PC-3 (cell line): ENCODE data around the gene SLC35B4. TPM values are rescaled to one million over a fixed set of nuclear protein-coding genes. Genes with fewer than 3 reads are reported as not detected.

Source experiments
- ATAC-seq: fragments of 200-7000 bp; cut with Tn5 transposase; 2 replicates; pipeline ENCODE4 v1.9.1; 2020; ENCODE audit warnings: mild to moderate bottlenecking, moderate library complexity
- Bru-seq: library from RNA; stranded (reverse); fragments of 400-500 nt; gene quantifications from one replicate; lab custom pipeline; 2021; lab: Mats Ljungman, UMichigan
- BruChase-seq, 2 experiments: library from RNA; stranded (reverse); fragments of 400-500 nt; gene quantifications; one replicate each; lab custom pipeline; 2021; lab: Mats Ljungman, UMichigan
- BruUV-seq: library from RNA; stranded (reverse); fragments of 400-500 nt; replicated peaks from 2 replicates; lab custom pipeline; 2021; lab: Mats Ljungman, UMichigan
- CTCF ChIA-PET: fragments of 300-600 bp; sonication (Branson Sonifier 250); formaldehyde crosslinking; loops from one replicate; lab custom pipeline; 2022; ENCODE audit warnings: antibody characterized with exemption; lab: Charles Lee
- POLR2A ChIA-PET: fragments of 300-600 bp; sonication (Branson Sonifier 250); formaldehyde crosslinking; loops from one replicate; lab custom pipeline; 2022; ENCODE audit warnings: antibody characterized with exemption; ENCODE audit not compliant: unreplicated experiment; lab: Charles Lee
- DNase-seq: peaks from one replicate; pipeline ENCODE4 v3.0.0-alpha.2; 2015
- H2AFZ ChIP-seq: fragments of 300-600 bp; sonication (generic); 2 replicates; pipeline ENCODE4 v1.6.0; 2016; ENCODE audit warnings: antibody characterized with exemption, low read length
- H3F3A ChIP-seq: fragments of 300-600 bp; sonication (generic); one replicate; pipeline ENCODE4 v1.6.0; 2017; ENCODE audit warnings: antibody characterized with exemption, low read length, control low read depth, mild to moderate bottlenecking; ENCODE audit not compliant: unreplicated experiment
- H3K27ac ChIP-seq: fragments of 300-600 bp; sonication (generic); 2 replicates; pipeline ENCODE4 v1.5.1; 2016; ENCODE audit warnings: mild to moderate bottlenecking, low read length
- H3K27me3 ChIP-seq: fragments of 300-600 bp; sonication (generic); 2 replicates; pipeline ENCODE4 v1.6.1; 2016; ENCODE audit warnings: low read length, mixed read lengths
- H3K36me3 ChIP-seq: fragments of 300-600 bp; sonication (generic); 2 replicates; pipeline ENCODE4 v1.6.1; 2016; ENCODE audit warnings: low read depth, mixed run types, low read length, mixed read lengths
- H3K4me1 ChIP-seq: fragments of 300-600 bp; sonication (generic); 2 replicates; pipeline ENCODE4 v1.5.1; 2016; ENCODE audit warnings: low read length; ENCODE audit not compliant: insufficient read depth
- H3K4me2 ChIP-seq: fragments of 300-600 bp; sonication (generic); 2 replicates; pipeline ENCODE4 v1.6.0; 2016; ENCODE audit warnings: low read length
- H3K4me3 ChIP-seq: fragments of 300-600 bp; sonication (generic); 2 replicates; pipeline ENCODE4 v1.5.1; 2016; ENCODE audit warnings: mild to moderate bottlenecking, low read length, mixed read lengths
- H3K79me2 ChIP-seq: fragments of 300-600 bp; sonication (generic); 2 replicates; pipeline ENCODE4 v1.6.1; 2017; ENCODE audit warnings: low read length, mixed read lengths
- H3K9ac ChIP-seq: fragments of 300-600 bp; sonication (generic); 2 replicates; pipeline ENCODE4 v1.6.0; 2016; ENCODE audit warnings: mild to moderate bottlenecking, low read length
- H3K9me2 ChIP-seq: fragments of 300-600 bp; sonication (generic); replicated peaks from 2 replicates; pipeline ENCODE4 v1.6.1; 2016; ENCODE audit warnings: mixed run types, low read length, mixed read lengths
- H3K9me3 ChIP-seq: fragments of 300-600 bp; sonication (generic); 2 replicates; pipeline ENCODE4 v1.6.1; 2016; ENCODE audit warnings: low read length, mixed read lengths
- H4K20me1 ChIP-seq: fragments of 300-600 bp; sonication (generic); 2 replicates; pipeline ENCODE4 v1.6.1; 2016; ENCODE audit warnings: low read length, mixed read lengths
- EZH2 ChIP-seq: fragments of 300-600 bp; sonication (generic); IDR thresholded peaks from one replicate; pipeline ENCODE4 v1.6.1; 2017; ENCODE audit warnings: antibody characterized with exemption, mild to moderate bottlenecking, low read length; ENCODE audit not compliant: unreplicated experiment
- EZH2phosphoT487 ChIP-seq: fragments of 300-600 bp; sonication (generic); IDR thresholded peaks from 2 replicates; pipeline ENCODE4 v1.6.1; 2018; ENCODE audit warnings: mild to moderate bottlenecking, antibody characterized with exemption, low read length, borderline replicate concordance
- intact Hi-C: fragments of 100-400 bp; cut with micrococcal nuclease; formaldehyde crosslinking; loops from 2 replicates; pipeline ENCODE4 v1.9.0; 2023
- long read RNA-seq: library from polyadenylated mRNA; unstranded; transcript quantifications from one replicate; pipeline ENCODE4 v2.0.0, GENCODE V29; 2021; ENCODE audit not compliant: unreplicated experiment
- total RNA-seq: library from RNA; depleted of rRNA; stranded (reverse); fragments of >200 nt; gene quantifications from 2 replicates; pipeline ENCODE4 v1.2.3, GENCODE V29; 2014; rRNA removed
- TF ChIP-seq, protein P1 (sequence below): fragments of 300-600 bp; sonication (generic); conservative IDR thresholded peaks from 2 replicates; pipeline ENCODE4 v1.5.1; 2017; ENCODE audit warnings: antibody characterized with exemption, low read depth, mild to moderate bottlenecking, low read length

Gene SLC35B4, protein sequence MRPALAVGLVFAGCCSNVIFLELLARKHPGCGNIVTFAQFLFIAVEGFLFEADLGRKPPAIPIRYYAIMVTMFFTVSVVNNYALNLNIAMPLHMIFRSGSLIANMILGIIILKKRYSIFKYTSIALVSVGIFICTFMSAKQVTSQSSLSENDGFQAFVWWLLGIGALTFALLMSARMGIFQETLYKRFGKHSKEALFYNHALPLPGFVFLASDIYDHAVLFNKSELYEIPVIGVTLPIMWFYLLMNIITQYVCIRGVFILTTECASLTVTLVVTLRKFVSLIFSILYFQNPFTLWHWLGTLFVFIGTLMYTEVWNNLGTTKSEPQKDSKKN
- total RNA-seq (34.2 and 45.0 TPM in 2 replicates), Bru-seq, nascent RNA (percentile 79 among the genes with signal in this experiment), BruChase-seq, experiment 1, labeled RNA remaining after a 6-hour chase (percentile 92 among the genes with signal in this experiment), BruChase-seq, experiment 2, labeled RNA remaining after a 2-hour chase (percentile 86 among the genes with signal in this experiment)
- long read RNA-seq, full-length matches to known transcripts = 80 of 126 reads
- long read RNA-seq, partial matches to known transcripts = 11 of 126 reads
- long read RNA-seq, other reads (novel, unspliced or antisense) = 35 of 126 reads

DNA sequence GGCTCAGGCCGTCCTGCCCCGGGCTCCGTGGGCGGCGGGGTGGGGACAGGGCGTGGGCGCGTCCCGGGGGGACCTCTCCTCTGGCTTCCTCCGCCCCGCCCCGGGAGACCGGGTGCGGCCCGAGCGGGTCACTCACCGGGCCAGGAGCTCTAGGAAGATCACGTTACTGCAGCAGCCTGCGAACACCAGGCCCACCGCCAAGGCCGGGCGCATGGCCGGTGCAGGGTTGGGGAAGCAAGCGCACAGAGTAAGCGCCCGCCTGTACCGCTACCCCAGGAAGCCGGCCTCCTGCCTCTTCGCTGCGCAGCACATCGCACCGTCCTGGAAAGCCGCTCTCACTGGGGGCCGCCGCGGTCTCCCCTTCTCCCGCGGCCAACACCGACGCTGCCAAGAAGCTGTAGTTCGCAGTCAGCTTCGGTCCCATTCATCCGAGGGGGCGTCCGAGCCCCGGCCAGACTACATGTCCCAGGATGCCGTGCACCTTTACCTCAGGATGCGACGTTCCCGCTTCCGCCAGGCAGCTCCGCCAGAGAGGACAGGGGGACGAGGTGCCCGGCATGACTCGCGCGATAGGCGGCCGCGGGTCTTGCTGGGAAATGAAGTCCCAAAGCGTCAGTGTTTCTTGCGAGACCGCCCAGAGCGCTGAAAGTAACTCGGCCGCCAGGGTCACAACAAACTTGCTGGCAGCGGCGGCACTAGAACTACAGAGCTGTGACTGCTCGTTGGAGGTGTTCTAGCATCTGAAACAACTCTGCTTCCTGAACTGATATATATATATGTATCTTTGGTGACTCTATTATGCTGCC is at the start of gene SLC35B4:
TSS of gene SLC35B4 (minus strand) at position 392 of the 806 bp plus-strand sequence. CDS start at position 213, 179 bp downstream.
- TF ChIP-seq, protein P1, sequence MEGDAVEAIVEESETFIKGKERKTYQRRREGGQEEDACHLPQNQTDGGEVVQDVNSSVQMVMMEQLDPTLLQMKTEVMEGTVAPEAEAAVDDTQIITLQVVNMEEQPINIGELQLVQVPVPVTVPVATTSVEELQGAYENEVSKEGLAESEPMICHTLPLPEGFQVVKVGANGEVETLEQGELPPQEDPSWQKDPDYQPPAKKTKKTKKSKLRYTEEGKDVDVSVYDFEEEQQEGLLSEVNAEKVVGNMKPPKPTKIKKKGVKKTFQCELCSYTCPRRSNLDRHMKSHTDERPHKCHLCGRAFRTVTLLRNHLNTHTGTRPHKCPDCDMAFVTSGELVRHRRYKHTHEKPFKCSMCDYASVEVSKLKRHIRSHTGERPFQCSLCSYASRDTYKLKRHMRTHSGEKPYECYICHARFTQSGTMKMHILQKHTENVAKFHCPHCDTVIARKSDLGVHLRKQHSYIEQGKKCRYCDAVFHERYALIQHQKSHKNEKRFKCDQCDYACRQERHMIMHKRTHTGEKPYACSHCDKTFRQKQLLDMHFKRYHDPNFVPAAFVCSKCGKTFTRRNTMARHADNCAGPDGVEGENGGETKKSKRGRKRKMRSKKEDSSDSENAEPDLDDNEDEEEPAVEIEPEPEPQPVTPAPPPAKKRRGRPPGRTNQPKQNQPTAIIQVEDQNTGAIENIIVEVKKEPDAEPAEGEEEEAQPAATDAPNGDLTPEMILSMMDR = no peak
- TF ChIP-seq EZH2phosphoT487 = no peak
- no peak for TF ChIP-seq EZH2
- Histone ChIP-seq H3K27me3 (no peaks in the 10 kb centered on the region), H3K9me2 (no peaks in the 10 kb centered on the region), H3K27ac (peak within 1 kb of the TSS; percentile 35; the same call in 1 of the 2 replicates), H2AFZ (peak within 1 kb of the TSS; percentile 89), H3K9ac (peak within 1 kb of the TSS; percentile 85), H4K20me1 (no peaks in the 10 kb centered on the region), H3K4me3 (peak within 1 kb of the TSS; percentile 85), H3K9me3 (no peaks in the 10 kb centered on the region), H3K4me1 (peaks cover 13% of the 10 kb centered on the region), H3K79me2 (peaks cover 19% of the 10 kb centered on the region), H3K36me3 (no peaks in the 10 kb centered on the region), H3F3A (no peaks in the 10 kb centered on the region), H3K4me2 (peak within 1 kb of the TSS; percentile 86)
- peak; percentile 96 for DNase-seq
- peak; percentile 98 for ATAC-seq
- BruUV-seq = no TSS peak
- ChIA-PET POLR2A (interaction anchor here (0.6 to 0.8 kb wide), 7 partner anchors 36 to 1130 kb away, joined by 3 to 15 read pairs (median 4); no protein-coding TSS in a partner anchor), CTCF (interaction anchor here (0.6 to 0.7 kb wide), 3 partner anchors 11 to 49 kb away, joined by 3 read pairs; no protein-coding TSS in a partner anchor)
- intact Hi-C loops = loop anchor here (1.0 to 5.0 kb wide), 4 partner anchors 49 to 284 kb away; partner anchors contain the start of gene LRGUK

DNA sequence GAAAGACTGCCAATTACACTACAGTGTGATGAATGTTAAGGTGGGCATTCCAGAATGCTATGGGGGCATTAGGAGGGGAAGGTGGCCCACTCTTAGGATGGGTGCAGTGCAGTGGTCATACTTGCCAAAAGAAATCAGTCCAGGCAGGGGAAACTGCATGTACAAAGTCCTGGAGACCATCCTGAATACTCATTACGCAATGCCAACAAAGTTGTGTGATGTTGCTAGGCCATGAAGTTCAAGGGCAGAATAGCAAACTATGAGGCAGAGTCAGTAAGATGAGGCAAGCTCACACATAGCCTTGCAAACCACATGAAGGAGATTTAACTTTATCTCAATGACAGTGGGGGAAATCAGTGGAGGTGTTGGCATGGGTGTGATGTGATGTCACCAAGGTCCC is 49.8 kb upstream of the SLC35B4 start:
- Histone ChIP-seq H3K9me2 (0 out of 2 replicates have a peak, but pooled peaks cover 3% of the 10 kb centered on the region), H3K9ac (peak overlapping the region; percentile 94), H3K4me3 (no peak overlapping the region), H3K4me1 (peaks cover 61% of the 10 kb centered on the region), H3K27me3 (no peaks in the 10 kb centered on the region), H3K36me3 (no peaks in the 10 kb centered on the region), H3K27ac (peak overlapping the region; percentile 100), H3K9me3 (no peaks in the 10 kb centered on the region), H4K20me1 (no peaks in the 10 kb centered on the region), H3F3A (peaks cover 10% of the 10 kb centered on the region), H3K79me2 (no peaks in the 10 kb centered on the region), H2AFZ (no peak overlapping the region), H3K4me2 (peak overlapping the region; percentile 71)
- ChIA-PET CTCF (interaction anchor here (1.5 kb wide), 1 partner anchor 54 kb away, joined by 5 read pairs; no protein-coding TSS in a partner anchor), POLR2A (no interaction called here)
- no peak for ATAC-seq
- no TSS peak for BruUV-seq
- intact Hi-C loops = loop anchor here (2.0 kb wide), 1 partner anchor 148 kb away; no protein-coding TSS in a partner anchor
- TF ChIP-seq EZH2phosphoT487 (no peak), EZH2 (no peak)
- TF ChIP-seq, protein P1 = no peak
- no peak for DNase-seq
